Neural progenitor cell (in vitro differentiated cells): ENCODE results near the gene NBAS. TPM values are rescaled to one million over a fixed set of nuclear protein-coding genes. Genes with fewer than 3 reads are reported as not detected.
A peak's percentile ranks its signal among the peaks of the same experiment; 100 is the strongest.

Source experiments
- DNase-seq: peaks from one replicate; pipeline ENCODE4 v3.0.0-alpha.2; 2016; ENCODE audit warnings: low spot score
- H2AFZ ChIP-seq: fragments of 200-600 bp; sonication (generic); replicated peaks from 2 replicates; pipeline ENCODE4 v1.6.1; 2016; ENCODE audit warnings: antibody characterized with exemption
- H3F3A ChIP-seq: fragments of 200-600 bp; sonication (generic); 2 replicates; pipeline ENCODE4 v1.6.1; 2016; ENCODE audit warnings: antibody characterized with exemption, low read depth
- H3K27ac ChIP-seq: fragments of 200-600 bp; sonication (generic); 2 replicates; pipeline ENCODE4 v1.5.1; 2016; ENCODE audit warnings: mild to moderate bottlenecking
- H3K27me3 ChIP-seq: fragments of 200-600 bp; sonication (generic); 2 replicates; pipeline ENCODE4 v1.6.1; 2016; ENCODE audit warnings: mild to moderate bottlenecking, moderate library complexity
- H3K36me3 ChIP-seq: fragments of 200-600 bp; sonication (generic); 2 replicates; pipeline ENCODE4 v1.5.1; 2016
- H3K4me1 ChIP-seq: fragments of 200-600 bp; sonication (generic); 2 replicates; pipeline ENCODE4 v1.6.1; 2016; ENCODE audit warnings: mixed run types
- H3K4me2 ChIP-seq: fragments of 200-600 bp; sonication (generic); 2 replicates; pipeline ENCODE4 v1.6.1; 2016
- H3K4me3 ChIP-seq: fragments of 200-600 bp; sonication (generic); 2 replicates; pipeline ENCODE4 v1.5.1; 2016
- H3K79me2 ChIP-seq: fragments of 200-600 bp; sonication (generic); 2 replicates; pipeline ENCODE4 v1.6.1; 2016; ENCODE audit warnings: low read depth
- H3K9ac ChIP-seq: fragments of 200-600 bp; sonication (generic); 2 replicates; pipeline ENCODE4 v1.6.1; 2016
- H3K9me3 ChIP-seq: fragments of 200-600 bp; sonication (generic); 2 replicates; pipeline ENCODE4 v1.5.1; 2016; ENCODE audit warnings: low read depth
- H4K20me1 ChIP-seq: fragments of 200-600 bp; sonication (generic); 2 replicates; pipeline ENCODE4 v1.6.1; 2016; ENCODE audit warnings: low read depth
- H3K27ac Mint-ChIP-seq: 3 replicates; pipeline ENCODE4 v1.8.0; 2021; ENCODE audit warnings: mixed read lengths
- H3K27me3 Mint-ChIP-seq: 2 replicates; pipeline ENCODE4 v1.8.0; 2022; ENCODE audit warnings: low read depth, mild to moderate bottlenecking, inconsistent platforms, moderate library complexity, mixed read lengths; ENCODE audit not compliant: insufficient read depth
- H3K36me3 Mint-ChIP-seq: 3 replicates; pipeline ENCODE4 v1.8.0; 2021; ENCODE audit warnings: mixed read lengths
- H3K4me1 Mint-ChIP-seq: 3 replicates; pipeline ENCODE4 v1.8.0; 2021; ENCODE audit warnings: mixed read lengths
- H3K4me3 Mint-ChIP-seq: 3 replicates; pipeline ENCODE4 v1.8.0; 2021; ENCODE audit warnings: mild to moderate bottlenecking, moderate library complexity, mixed read lengths
- H3K9me3 Mint-ChIP-seq: 3 replicates; pipeline ENCODE4 v1.8.0; 2020; ENCODE audit warnings: mixed read lengths
- EZH2 ChIP-seq: fragments of 200-600 bp; sonication (generic); IDR thresholded peaks from 2 replicates; pipeline ENCODE4 v1.6.1; 2017; ENCODE audit warnings: antibody characterized with exemption, mild to moderate bottlenecking, moderate library complexity
- EZH2phosphoT487 ChIP-seq: fragments of 200-600 bp; sonication (generic); IDR thresholded peaks from 2 replicates; pipeline ENCODE4 v1.6.1; 2017; ENCODE audit warnings: antibody characterized with exemption
- total RNA-seq: library from RNA; depleted of rRNA; stranded (reverse); fragments of >200 nt; gene quantifications from 2 replicates; pipeline ENCODE4 v1.2.3, GENCODE V29; 2015; ENCODE audit warnings: low replicate concordance
- TF ChIP-seq, protein P1 (sequence below): fragments of 200-600 bp; sonication (generic); IDR thresholded peaks from 2 replicates; pipeline ENCODE4 v1.5.1; 2017; ENCODE audit warnings: antibody characterized with exemption, mild to moderate bottlenecking

Gene NBAS
- total RNA-seq, 1 donor from 2014 or later = 58.0 TPM

DNA sequence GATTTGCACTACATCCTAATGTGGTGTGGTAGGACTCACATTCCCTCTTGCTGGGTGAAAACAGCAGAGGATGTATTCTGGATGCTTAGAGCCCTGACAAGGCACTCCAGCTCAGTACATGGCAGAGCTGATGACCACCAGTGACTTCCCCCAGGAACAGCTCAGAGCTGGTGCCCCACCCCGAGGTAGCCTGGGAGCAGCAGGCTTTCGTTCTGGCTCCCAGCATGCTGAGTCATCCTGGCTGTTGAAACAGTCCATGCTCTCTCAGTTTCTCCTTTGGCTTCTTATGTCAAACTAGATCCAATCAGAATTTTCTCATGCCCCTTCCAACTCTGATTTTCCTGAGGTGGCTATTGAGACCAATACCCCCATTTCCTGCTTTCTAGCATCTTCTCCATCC, 438.2 kb downstream of the NBAS start:
- TF ChIP-seq, protein P1, sequence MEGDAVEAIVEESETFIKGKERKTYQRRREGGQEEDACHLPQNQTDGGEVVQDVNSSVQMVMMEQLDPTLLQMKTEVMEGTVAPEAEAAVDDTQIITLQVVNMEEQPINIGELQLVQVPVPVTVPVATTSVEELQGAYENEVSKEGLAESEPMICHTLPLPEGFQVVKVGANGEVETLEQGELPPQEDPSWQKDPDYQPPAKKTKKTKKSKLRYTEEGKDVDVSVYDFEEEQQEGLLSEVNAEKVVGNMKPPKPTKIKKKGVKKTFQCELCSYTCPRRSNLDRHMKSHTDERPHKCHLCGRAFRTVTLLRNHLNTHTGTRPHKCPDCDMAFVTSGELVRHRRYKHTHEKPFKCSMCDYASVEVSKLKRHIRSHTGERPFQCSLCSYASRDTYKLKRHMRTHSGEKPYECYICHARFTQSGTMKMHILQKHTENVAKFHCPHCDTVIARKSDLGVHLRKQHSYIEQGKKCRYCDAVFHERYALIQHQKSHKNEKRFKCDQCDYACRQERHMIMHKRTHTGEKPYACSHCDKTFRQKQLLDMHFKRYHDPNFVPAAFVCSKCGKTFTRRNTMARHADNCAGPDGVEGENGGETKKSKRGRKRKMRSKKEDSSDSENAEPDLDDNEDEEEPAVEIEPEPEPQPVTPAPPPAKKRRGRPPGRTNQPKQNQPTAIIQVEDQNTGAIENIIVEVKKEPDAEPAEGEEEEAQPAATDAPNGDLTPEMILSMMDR = no peak
- TF ChIP-seq EZH2phosphoT487 (no peak), EZH2 (no peak)
- Histone ChIP-seq H3K4me3 (no peak overlapping the region), H4K20me1 (no peaks in the 10 kb centered on the region), H3K4me1 (peaks cover 12% of the 10 kb centered on the region), H3K9me3 (no peaks in the 10 kb centered on the region), H3K36me3 (no peaks in the 10 kb centered on the region), H3K27ac (no peak overlapping the region), H3K79me2 (no peaks in the 10 kb centered on the region), H3K27me3 (no peaks in the 10 kb centered on the region), H2AFZ (no peak overlapping the region), H3F3A (no peaks in the 10 kb centered on the region), H3K9ac (no peak overlapping the region), H3K4me2 (no peak overlapping the region)
- Mint-ChIP-seq H3K4me3 (no peak overlapping the region), H3K4me1 (peaks cover 38% of the 10 kb centered on the region), H3K36me3 (peaks cover 7% of the 10 kb centered on the region), H3K27ac (no peak overlapping the region), H3K9me3 (peaks cover 26% of the 10 kb centered on the region), H3K27me3 (no peaks in the 10 kb centered on the region)
- DNase-seq = no peak

DNA sequence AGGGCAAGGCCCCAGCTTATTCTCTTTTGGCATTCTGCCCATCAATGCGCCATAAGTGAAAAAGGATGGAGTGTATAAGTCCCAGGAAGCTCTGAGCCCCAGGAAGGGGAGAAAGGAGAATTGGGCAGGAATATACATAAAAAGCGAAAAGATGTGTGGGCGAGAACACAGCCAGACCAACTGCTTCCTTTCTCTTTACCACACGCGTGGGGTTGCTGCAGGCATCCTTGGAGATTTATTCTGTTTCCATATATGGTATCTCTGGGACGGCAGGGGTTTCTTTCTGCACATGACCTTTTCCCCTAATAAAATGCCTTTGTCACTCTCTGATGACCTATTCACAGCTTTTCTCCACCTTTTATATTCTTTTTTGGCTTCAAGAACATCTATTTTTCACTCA, 440.5 kb downstream of the NBAS start:
- H2AFZ ChIP-seq = no peak overlapping the region
- peaks cover 23% of the 10 kb centered on the region for H3K4me1 Mint-ChIP-seq
- no peak overlapping the region for H3K9ac ChIP-seq
- H3K36me3 Mint-ChIP-seq = peaks cover 7% of the 10 kb centered on the region
- no peaks in the 10 kb centered on the region for H3K9me3 ChIP-seq
- no peaks in the 10 kb centered on the region for H4K20me1 ChIP-seq
- no peaks in the 10 kb centered on the region for H3K79me2 ChIP-seq
- peak overlapping the region; percentile 97 for H3K27ac Mint-ChIP-seq
- peaks cover 21% of the 10 kb centered on the region for H3K9me3 Mint-ChIP-seq
- H3K27ac ChIP-seq = no peak overlapping the region
- no peaks in the 10 kb centered on the region for H3F3A ChIP-seq
- no peaks in the 10 kb centered on the region for H3K4me1 ChIP-seq
- no peaks in the 10 kb centered on the region for H3K27me3 ChIP-seq
- no peak overlapping the region for H3K4me3 ChIP-seq
- TF ChIP-seq EZH2phosphoT487 (no peak), EZH2 (no peak)
- TF ChIP-seq, protein P1 = no peak
- peaks cover 5% of the 10 kb centered on the region for H3K27me3 Mint-ChIP-seq
- H3K36me3 ChIP-seq = no peaks in the 10 kb centered on the region
- H3K4me3 Mint-ChIP-seq = no peak overlapping the region
- no peak overlapping the region for H3K4me2 ChIP-seq
- no peak for DNase-seq

DNA sequence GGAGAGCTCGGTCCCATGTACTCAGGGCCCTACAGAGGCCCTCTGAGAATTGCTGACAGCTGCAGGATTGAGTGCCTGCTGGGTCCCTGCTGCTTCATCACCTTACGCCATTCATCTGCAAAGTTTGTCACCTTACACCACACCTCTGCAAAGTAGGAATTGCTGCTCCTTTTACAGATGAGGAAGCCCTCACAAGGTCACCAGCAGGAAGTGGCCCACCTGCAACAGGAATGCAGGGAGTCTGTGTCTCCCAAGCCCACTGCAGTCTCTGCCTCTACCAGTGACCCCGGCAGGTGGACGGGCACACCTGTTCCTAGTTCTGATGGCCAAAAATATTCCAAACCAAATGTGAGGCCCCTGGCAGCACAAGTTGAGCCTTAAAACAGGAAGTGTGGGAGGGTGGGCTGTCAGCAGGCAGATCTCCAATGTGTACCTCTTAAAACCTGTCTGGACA, 441.4 kb downstream of the NBAS start:
- Histone ChIP-seq H3K4me3 (no peak overlapping the region), H3K27me3 (no peaks in the 10 kb centered on the region), H3K9me3 (no peaks in the 10 kb centered on the region), H4K20me1 (no peaks in the 10 kb centered on the region), H3K79me2 (no peaks in the 10 kb centered on the region), H3K4me2 (no peak overlapping the region), H2AFZ (no peak overlapping the region), H3K9ac (no peak overlapping the region), H3K4me1 (no peaks in the 10 kb centered on the region), H3K27ac (no peak overlapping the region), H3K36me3 (no peaks in the 10 kb centered on the region), H3F3A (no peaks in the 10 kb centered on the region)
- peaks cover 4% of the 10 kb centered on the region for H3K36me3 Mint-ChIP-seq
- peaks cover 21% of the 10 kb centered on the region for H3K9me3 Mint-ChIP-seq
- no peak for DNase-seq
- TF ChIP-seq, protein P1 = no peak
- TF ChIP-seq EZH2 = no peak
- TF ChIP-seq EZH2phosphoT487 = no peak
- H3K4me3 Mint-ChIP-seq = no peak overlapping the region
- peaks cover 5% of the 10 kb centered on the region for H3K27me3 Mint-ChIP-seq
- H3K27ac Mint-ChIP-seq = no peak overlapping the region
- H3K4me1 Mint-ChIP-seq = peaks cover 23% of the 10 kb centered on the region
